Measurements from ENCODE around the gene UPK3B. TPM values are rescaled to one million over a fixed set of nuclear protein-coding genes. Genes with fewer than 3 reads are reported as not detected.
A peak's percentile ranks its signal among the peaks of the same experiment; 100 is the strongest.
"Not testable (repeated sequence)": the region's sequence is repeated elsewhere in the genome, so short reads cannot be mapped to it uniquely, and the experiment has no call there.

The UPK3B gene
- not detected in 2 replicates for total RNA-seq (2014; rRNA removed; shearing (Covaris generic); ENCODE audit: low replicate concordance)

- H3K9me3 ChIP-seq, result no peaks in the 10 kb centered on the region
- H3K36me3 ChIP-seq, result no peaks in the 10 kb centered on the region
- H3K27me3 ChIP-seq, result no peaks in the 10 kb centered on the region
- DNase-seq, result no peak
- H3K4me3 ChIP-seq, result no peak within 1 kb of the TSS
These were observed at the start of gene UPK3B for GRCh38 chr7:76509931-76510877. Gene UPK3B, plus strand, starts transcription at chr7:76510552. Its CDS starts 101 bp downstream, at chr7:76510653.

GRCh38 chr7:76460767-76461166 is 49.6 kb upstream of the UPK3B start:
- H3K27me3 ChIP-seq, H3K36me3 ChIP-seq, H3K9me3 ChIP-seq, H3K4me3 ChIP-seq, DNase-seq: not testable (repeated sequence)

- H3K36me3 ChIP-seq, H3K27me3 ChIP-seq, H3K4me3 ChIP-seq, H3K9me3 ChIP-seq: not testable (repeated sequence)
- DNase-seq, result peak; percentile 3
These were observed 48.8 kb upstream of the UPK3B start, which contains the start of gene DTX2 for GRCh38 chr7:76461464-76462101. Gene DTX2, plus strand, starts transcription at chr7:76461709. Its CDS starts 18,801 bp downstream, at chr7:76480510.

DNA sequence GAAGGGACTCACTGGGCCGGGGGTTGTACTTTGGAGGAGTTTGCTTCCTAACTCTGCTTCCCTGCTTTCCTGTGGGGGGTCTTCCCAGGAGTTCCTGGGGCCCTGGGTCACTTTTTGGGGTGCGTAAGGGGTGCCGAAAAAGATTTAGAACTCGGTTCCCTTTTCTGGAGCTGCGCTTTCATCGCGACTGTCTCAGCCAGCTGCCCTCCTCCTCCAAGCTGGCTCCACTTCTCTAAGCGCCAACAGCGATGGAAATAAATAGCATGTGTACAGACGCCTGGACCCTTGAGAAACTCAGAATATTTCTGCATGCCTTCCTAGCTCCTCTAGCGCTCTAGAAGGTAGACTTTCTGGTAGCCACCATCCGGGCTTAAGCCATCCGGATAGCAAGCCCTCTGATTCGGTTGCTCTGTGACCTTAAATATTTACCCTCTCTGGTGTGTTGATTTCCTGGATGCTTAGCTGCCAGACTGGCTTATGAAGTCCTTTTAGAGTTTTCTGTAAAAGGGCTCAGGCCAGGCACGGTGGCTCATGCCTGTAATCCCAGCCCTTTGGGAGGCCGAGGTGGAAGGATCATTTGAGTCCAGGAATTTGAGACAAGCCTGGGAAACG is 48.0 kb upstream of the UPK3B start:
- not testable (repeated sequence) for H3K36me3 ChIP-seq, H3K9me3 ChIP-seq, H3K27me3 ChIP-seq, H3K4me3 ChIP-seq, DNase-seq

- H3K36me3 ChIP-seq, H3K27me3 ChIP-seq, H3K4me3 ChIP-seq, DNase-seq, H3K9me3 ChIP-seq: not testable (repeated sequence)
These were observed 45.4 kb upstream of the UPK3B start for GRCh38 chr7:76464959-76465358.

GRCh38 chr7:76465950-76466349 is 44.4 kb upstream of the UPK3B start:
- DNase-seq, H3K36me3 ChIP-seq, H3K9me3 ChIP-seq, H3K27me3 ChIP-seq, H3K4me3 ChIP-seq: not testable (repeated sequence)

- H3K4me3 ChIP-seq, H3K27me3 ChIP-seq, H3K36me3 ChIP-seq, H3K9me3 ChIP-seq: not testable (repeated sequence)
- peak; percentile 1 for DNase-seq
These were observed 42.5 kb upstream of the UPK3B start for GRCh38 chr7:76467743-76468404.

- H3K4me3 ChIP-seq, H3K36me3 ChIP-seq, H3K9me3 ChIP-seq, DNase-seq, H3K27me3 ChIP-seq: not testable (repeated sequence)
These were observed 38.7 kb upstream of the UPK3B start for GRCh38 chr7:76471556-76472221.

DNA sequence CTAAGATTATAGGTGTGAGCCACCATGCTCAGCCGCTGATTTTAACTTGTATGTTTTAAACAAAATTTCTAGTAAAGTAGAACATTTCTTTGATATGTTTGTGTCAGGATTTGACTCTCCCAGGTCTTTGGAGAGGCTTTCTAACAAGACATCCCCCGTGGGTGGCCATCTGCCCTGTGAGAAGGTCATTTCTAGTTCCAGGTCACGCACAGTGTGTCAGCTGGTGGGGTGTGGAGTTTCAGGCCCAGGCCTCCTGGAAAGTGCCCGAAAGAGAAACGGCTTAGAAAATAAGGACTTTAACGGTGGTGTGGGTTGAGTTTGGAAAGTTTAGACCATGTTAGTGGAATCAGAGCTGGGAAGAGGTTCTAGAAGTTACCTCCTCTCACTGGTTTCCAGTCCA is 37.3 kb upstream of the UPK3B start:
- H3K27me3 ChIP-seq, H3K9me3 ChIP-seq, H3K4me3 ChIP-seq, H3K36me3 ChIP-seq, DNase-seq: not testable (repeated sequence)

DNA sequence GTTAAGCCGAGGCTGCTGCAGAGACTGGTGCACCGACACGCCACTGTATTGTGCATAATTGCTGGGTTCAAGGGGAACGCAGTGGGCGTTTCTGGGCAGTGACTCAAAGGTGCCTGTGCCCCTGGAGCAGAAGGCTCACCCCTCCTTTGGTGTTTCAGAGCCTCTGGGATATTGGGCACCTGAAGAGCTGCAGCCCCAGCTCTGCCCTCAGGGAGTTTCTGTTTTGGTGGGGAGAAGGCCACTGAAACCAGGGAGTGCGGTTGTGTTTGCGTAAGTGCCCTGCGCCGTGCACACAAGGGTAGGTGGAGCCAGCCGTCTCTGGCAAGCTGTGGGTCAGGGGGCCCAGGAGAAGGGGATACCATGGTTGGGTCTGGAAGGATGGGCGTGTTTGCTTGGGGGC is 34.1 kb upstream of the UPK3B start:
- not testable (repeated sequence) for H3K9me3 ChIP-seq, H3K27me3 ChIP-seq, H3K36me3 ChIP-seq, H3K4me3 ChIP-seq, DNase-seq

DNA sequence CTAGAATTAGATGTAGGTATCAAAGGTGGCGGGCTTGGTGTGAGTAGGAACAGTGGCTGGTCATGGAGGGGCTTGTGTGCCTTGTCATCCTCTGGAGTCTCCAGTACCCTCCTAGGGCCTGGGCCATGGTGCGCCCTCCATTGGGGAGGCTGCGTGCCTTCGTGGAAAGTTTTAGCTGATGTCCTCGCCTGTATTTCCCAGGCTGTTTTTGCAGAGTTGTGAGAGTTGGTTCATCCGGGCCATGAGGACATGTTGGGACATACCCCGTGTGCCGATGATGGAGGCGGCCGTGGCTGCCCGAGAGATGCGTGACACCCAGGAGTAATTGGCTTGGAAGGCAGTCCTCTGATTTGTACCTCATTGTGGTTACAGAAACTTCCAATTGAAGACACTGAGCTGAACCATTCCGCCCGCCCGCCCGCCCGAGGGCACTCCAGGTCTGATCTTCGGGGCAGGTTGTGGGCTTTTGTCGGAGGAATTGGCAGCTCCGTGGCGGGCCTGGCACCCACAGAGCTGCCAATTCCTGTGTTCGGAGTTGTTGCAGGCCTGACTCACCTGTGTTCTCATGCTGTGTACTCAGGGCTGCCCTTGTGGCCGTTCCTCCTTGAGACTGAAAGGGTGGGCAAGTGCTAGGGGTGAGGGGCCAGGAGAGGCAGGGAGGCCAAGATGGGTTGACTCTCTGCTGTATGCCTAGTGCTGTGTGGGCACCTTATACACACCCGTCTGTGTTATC is 33.4 kb upstream of the UPK3B start:
- not testable (repeated sequence) for H3K4me3 ChIP-seq, H3K36me3 ChIP-seq, H3K27me3 ChIP-seq, H3K9me3 ChIP-seq, DNase-seq

DNA sequence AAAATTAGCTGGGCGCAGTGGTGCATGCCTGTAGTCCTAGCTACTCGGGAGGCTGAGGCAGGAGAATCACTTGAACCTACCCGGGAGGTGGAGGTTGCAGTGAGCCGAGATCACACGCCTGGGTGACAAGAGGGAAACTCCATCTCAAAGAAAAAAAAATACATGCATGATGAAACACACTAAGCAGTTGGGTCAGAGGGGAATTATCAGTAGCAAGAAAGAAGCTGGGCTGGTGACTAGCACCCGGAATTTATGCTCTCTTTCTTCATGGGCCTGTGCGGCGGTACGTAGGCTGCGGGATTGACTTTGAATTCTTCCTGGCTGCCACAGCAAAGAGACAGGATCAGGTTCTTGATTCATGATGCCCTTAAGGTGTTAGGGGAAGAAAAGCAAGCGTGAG is 30.7 kb upstream of the UPK3B start:
- DNase-seq, H3K4me3 ChIP-seq, H3K36me3 ChIP-seq, H3K27me3 ChIP-seq, H3K9me3 ChIP-seq: not testable (repeated sequence)

DNA sequence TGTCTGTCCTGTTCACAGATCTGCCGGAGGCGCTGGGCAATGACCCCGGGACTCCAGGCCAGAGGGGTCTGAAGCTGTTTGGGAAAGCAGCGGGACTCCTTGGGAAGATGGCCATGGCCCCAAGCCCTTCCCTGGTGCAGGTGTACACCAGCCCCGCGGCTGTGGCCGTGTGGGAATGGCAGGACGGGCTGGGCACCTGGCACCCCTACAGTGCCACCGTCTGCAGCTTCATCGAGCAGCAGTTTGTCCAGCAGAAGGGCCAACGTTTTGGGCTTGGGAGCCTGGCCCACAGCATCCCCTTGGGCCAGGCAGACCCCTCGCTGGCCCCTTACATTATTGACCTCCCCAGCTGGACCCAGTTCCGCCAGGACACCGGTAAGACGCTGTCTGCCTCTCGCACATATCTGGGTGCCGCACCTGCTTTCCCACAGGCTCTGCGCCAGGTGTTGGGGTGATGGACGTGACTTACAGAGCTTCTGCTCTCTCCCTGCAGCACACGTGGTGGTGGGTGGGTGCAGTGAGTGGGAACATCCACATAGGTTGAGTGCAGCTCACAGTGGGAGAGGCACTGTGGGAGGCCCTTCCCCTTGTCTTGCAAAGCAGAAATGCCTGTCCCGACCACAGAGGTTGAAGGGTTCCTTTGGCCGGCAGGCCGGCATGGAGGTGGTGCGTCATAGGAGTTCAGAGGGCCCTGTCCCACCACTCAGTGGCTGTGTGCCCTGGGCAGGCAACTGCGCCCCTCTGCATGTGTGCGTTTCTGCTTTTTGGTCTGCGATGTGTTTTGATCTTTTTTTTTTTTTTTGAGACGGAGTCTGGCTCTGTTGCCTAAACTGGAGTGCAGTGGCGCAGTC is 29.7 kb upstream of the UPK3B start:
- H3K4me3 ChIP-seq, H3K9me3 ChIP-seq, DNase-seq, H3K36me3 ChIP-seq, H3K27me3 ChIP-seq: not testable (repeated sequence)

- H3K4me3 ChIP-seq, DNase-seq, H3K36me3 ChIP-seq, H3K9me3 ChIP-seq, H3K27me3 ChIP-seq: not testable (repeated sequence)
These were observed 27.7 kb upstream of the UPK3B start for GRCh38 chr7:76482660-76483059.

DNA sequence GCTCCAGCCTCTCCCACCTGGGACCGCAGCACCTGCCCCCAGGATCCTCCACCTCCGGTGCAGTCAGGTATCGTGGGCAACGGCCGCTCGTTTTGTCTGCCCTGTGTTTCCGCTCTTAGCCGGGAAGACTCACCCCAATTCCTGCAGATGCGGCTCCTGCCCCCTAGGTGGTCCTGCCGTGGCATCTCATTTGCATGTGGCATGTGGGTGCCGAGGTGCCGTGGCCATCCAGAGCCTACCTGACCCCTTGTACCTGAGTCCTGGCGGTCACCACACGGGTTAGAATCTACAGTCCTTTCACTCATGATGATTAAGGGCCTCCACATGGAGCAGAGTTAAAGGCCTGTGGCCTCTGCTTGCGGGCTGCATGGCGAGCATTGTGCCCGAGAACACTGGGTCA is 27.3 kb upstream of the UPK3B start:
- H3K27me3 ChIP-seq, DNase-seq, H3K4me3 ChIP-seq, H3K9me3 ChIP-seq, H3K36me3 ChIP-seq: not testable (repeated sequence)
